Body of pancreas (tissue), 4 donors: ENCODE data around the gene GRIK4. TPM values are rescaled to one million over a fixed set of nuclear protein-coding genes. Genes with fewer than 3 reads are reported as not detected.

ENCODE experiments used
- ATAC-seq: fragments of 150-250 bp; one replicate; pipeline ENCODE4 v1.9.1; 2016
- DNase-seq, 4 donors: peaks; one replicate each; pipeline ENCODE4 v3.0.0-alpha.2; 2019
- H3K27ac ChIP-seq, 4 donors: fragments of 200-600 bp; sonication (generic); 1 replicate in 3 of 4; 2 replicates in 1 of 4; pipeline versions ENCODE4 v1.5.1 to v1.6.1; 2016 to 2019; ENCODE audit warnings: mild to moderate bottlenecking in 1 of 4, mixed read lengths in 1 of 4, moderate library complexity in 1 of 4
- H3K27me3 ChIP-seq, 2 donors: fragments of 200-600 bp; sonication (generic); one replicate each; pipeline ENCODE4 v1.6.0; 2016; ENCODE audit warnings: mild to moderate bottlenecking in 1 of 2
- H3K36me3 ChIP-seq, 2 donors: fragments of 200-600 bp; sonication (generic); replicated peaks in 1 of 2; 2 replicates each; pipeline ENCODE4 v1.5.1; 2016; ENCODE audit warnings: low read depth in 2 of 2; ENCODE audit not compliant: insufficient read depth in 1 of 2
- H3K4me1 ChIP-seq: fragments of 200-600 bp; sonication (generic); one replicate; pipeline ENCODE4 v1.6.0; 2016
- H3K4me3 ChIP-seq, 2 donors: fragments of 200-600 bp; sonication (generic); 1 replicate in 1 of 2; 2 replicates in 1 of 2; pipeline ENCODE4 v1.5.1; 2016 to 2019
- H3K9me3 ChIP-seq, 3 donors: fragments of 200-600 bp; sonication (generic); 1 replicate in 2 of 3; 2 replicates in 1 of 3; pipeline ENCODE4 v1.5.1; 2016
- CTCF ChIP-seq, 7 experiments: fragments of 450-650 bp in 4 of 7; fragments of 200-600 bp in 3 of 7; sonication (generic) in 3 of 7; IDR thresholded peaks; one replicate each; pipeline ENCODE4 v1.5.1; 2016 to 2019; ENCODE audit warnings: antibody characterized with exemption in 7 of 7
- POLR2A ChIP-seq, 3 donors: fragments of 450-650 bp; IDR thresholded peaks; one replicate each; pipeline ENCODE4 v1.6.1; 2016; ENCODE audit warnings: antibody characterized with exemption in 3 of 3, mild to moderate bottlenecking in 2 of 3
- WGBS, 2 donors: methylation state at CpG; one replicate each; pipeline ENCODE4 v1.1.5; 2017; 5-methylcytosine and 5-hydroxymethylcytosine counted together
- intact Hi-C: fragments of 100-400 bp; cut with DNase I; formaldehyde crosslinking; loops from one replicate; pipeline ENCODE4 v1.15.1; 2023
- total RNA-seq, 2 donors: library from RNA; depleted of rRNA; stranded (reverse); fragments of >200 nt; gene quantifications; one replicate each; pipeline ENCODE4 v1.1.0, GENCODE V29; 2016

GRIK4 gene
- total RNA-seq, 2 donors from 2014 or later, result not detected

- WGBS, 2 donors, result 36 to 40% methylated on average over 3 of the region's 3 CpGs
- intact Hi-C loops, result no loop called here
- H3K36me3 ChIP-seq, result no peaks in the 10 kb centered on the region
- ATAC-seq (no peak), DNase-seq (no peak)
- H3K4me1 ChIP-seq, result no peaks in the 10 kb centered on the region
- H3K27ac ChIP-seq, result no peak overlapping the region
- no peak overlapping the region for H3K4me3 ChIP-seq
- no peak for TF ChIP-seq CTCF (IDR thresholded peaks at IDR 0.05)
- no peak for TF ChIP-seq POLR2A (IDR thresholded peaks at IDR 0.05)
- H3K9me3 ChIP-seq, result peaks cover 0 to 10% (median 0%) of the 10 kb centered on the region in 3 donors
- no peaks in the 10 kb centered on the region for H3K27me3 ChIP-seq
These were observed 191.1 kb downstream of the GRIK4 start for GRCh38 chr11:120702656-120703055.

- intact Hi-C loops, result no loop called here
- ATAC-seq, result no peak
These were observed 192.0 kb downstream of the GRIK4 start for GRCh38 chr11:120703358-120704152.

GRCh38 chr11:120704256-120704750 is 192.8 kb downstream of the GRIK4 start:
- ATAC-seq, result no peak
- WGBS, 2 donors, result 62 to 70% methylated on average over 4 of the region's 4 CpGs

More at GRCh38 chr11:120703358-120704152, 192.0 kb downstream of the GRIK4 start:
- no peaks in the 10 kb centered on the region for H3K36me3 ChIP-seq
- no peak for DNase-seq
- no peak overlapping the region for H3K27ac ChIP-seq
- no peak overlapping the region for H3K4me3 ChIP-seq
- TF ChIP-seq CTCF (IDR thresholded peaks at IDR 0.05), result no peak
- no peak for TF ChIP-seq POLR2A (IDR thresholded peaks at IDR 0.05)
- no peaks in the 10 kb centered on the region for H3K4me1 ChIP-seq
- H3K9me3 ChIP-seq, result peaks cover 0 to 16% (median 0%) of the 10 kb centered on the region in 3 donors
- 67 to 77% methylated on average over 9 of the region's 9 CpGs for WGBS, 2 donors
- H3K27me3 ChIP-seq, result no peaks in the 10 kb centered on the region

GRCh38 chr11:120706257-120706656 is 194.7 kb downstream of the GRIK4 start:
- intact Hi-C loops, result no loop called here
- H3K27ac ChIP-seq, result no peak overlapping the region
- no peaks in the 10 kb centered on the region for H3K36me3 ChIP-seq
- no peaks in the 10 kb centered on the region for H3K4me1 ChIP-seq
- no peak overlapping the region for H3K4me3 ChIP-seq
- TF ChIP-seq CTCF (IDR thresholded peaks at IDR 0.05), result no peak
- TF ChIP-seq POLR2A (IDR thresholded peaks at IDR 0.05), result no peak
- no peaks in the 10 kb centered on the region for H3K27me3 ChIP-seq
- peaks cover 0 to 16% (median 0%) of the 10 kb centered on the region in 3 donors for H3K9me3 ChIP-seq
- ATAC-seq (no peak), DNase-seq (no peak)
- 52 to 59% methylated on average over 5 of the region's 5 CpGs for WGBS, 2 donors

More at GRCh38 chr11:120704256-120704750, 192.8 kb downstream of the GRIK4 start:
- no peaks in the 10 kb centered on the region for H3K27me3 ChIP-seq
- no peaks in the 10 kb centered on the region for H3K4me1 ChIP-seq
- DNase-seq, result no peak
- H3K27ac ChIP-seq, result no peak overlapping the region
- H3K9me3 ChIP-seq, result peaks cover 0 to 16% (median 0%) of the 10 kb centered on the region in 3 donors
- TF ChIP-seq POLR2A (IDR thresholded peaks at IDR 0.05), result no peak
- TF ChIP-seq CTCF (IDR thresholded peaks at IDR 0.05), result no peak
- no peak overlapping the region for H3K4me3 ChIP-seq
- intact Hi-C loops, result no loop called here
- no peaks in the 10 kb centered on the region for H3K36me3 ChIP-seq
